Lung (tissue), 12 donors: ENCODE data around the gene SUSD1. TPM values are rescaled to one million over a fixed set of nuclear protein-coding genes. Genes with fewer than 3 reads are reported as not detected.

ENCODE experiments used
- ATAC-seq: fragments of 200-7000 bp; cut with Tn5 transposase; one replicate; pipeline ENCODE4 v1.9.1; 2020; ENCODE audit warnings: moderate number of reproducible peaks; ENCODE audit not compliant: insufficient read depth, low FRiP score
- DNase-seq, 3 donors: peaks; one replicate each; pipeline ENCODE4 v3.0.0-alpha.2; 2013 to 2017
- H3K27ac ChIP-seq, 2 donors: one replicate each; pipeline ENCODE4 v1.5.1; 2013; ENCODE audit warnings: mild to moderate bottlenecking in 2 of 2, moderate library complexity in 2 of 2, control low read depth in 1 of 2, inconsistent platforms in 1 of 2, low read depth in 1 of 2, low read length in 1 of 2
- H3K27me3 ChIP-seq, 3 donors: one replicate each; pipeline ENCODE4 v1.5.1; 2013; ENCODE audit warnings: low read length in 2 of 3; ENCODE audit not compliant: control insufficient read depth in 3 of 3, insufficient read depth in 3 of 3
- H3K36me3 ChIP-seq, 4 donors: one replicate each; pipeline ENCODE4 v1.5.1; 2013; ENCODE audit warnings: low read length in 4 of 4, mild to moderate bottlenecking in 1 of 4, moderate library complexity in 1 of 4; ENCODE audit not compliant: control insufficient read depth in 4 of 4, insufficient read depth in 4 of 4
- H3K4me1 ChIP-seq, 5 donors: one replicate each; pipeline ENCODE4 v1.5.1; 2013; ENCODE audit warnings: low read length in 5 of 5, mild to moderate bottlenecking in 2 of 5, moderate library complexity in 1 of 5; ENCODE audit not compliant: control insufficient read depth in 5 of 5, insufficient read depth in 5 of 5
- H3K4me3 ChIP-seq: one replicate; pipeline ENCODE4 v1.5.1; 2013; ENCODE audit warnings: mild to moderate bottlenecking, control low read depth, moderate library complexity
- H3K9ac ChIP-seq, 2 donors: one replicate each; pipeline ENCODE4 v1.5.1; 2013; ENCODE audit warnings: low read length in 2 of 2, control low read depth in 1 of 2; ENCODE audit not compliant: insufficient read depth in 1 of 2
- H3K9me3 ChIP-seq, 4 donors: one replicate each; pipeline ENCODE4 v1.5.1; 2013; ENCODE audit warnings: low read length in 3 of 4, mild to moderate bottlenecking in 1 of 4, moderate library complexity in 1 of 4; ENCODE audit not compliant: control insufficient read depth in 4 of 4, insufficient read depth in 3 of 4
- WGBS, 2 donors: extraction: QIAGEN DNeasy Blood & Tissue Kit; methylation state at CpG; one replicate each; pipeline ENCODE4 v1.1.7; 2013; 5-methylcytosine and 5-hydroxymethylcytosine counted together
- polyA plus RNA-seq, 2 donors: library from polyadenylated mRNA; stranded (reverse); fragments of 200-250 nt; gene quantifications; one replicate each; pipeline ENCODE4 v1.2.1, GENCODE V29; 2013
- total RNA-seq, 2 donors: library from RNA; depleted of rRNA in 1 of 2; stranded (reverse); fragments of >200 nt in 1 of 2; gene quantifications; one replicate each; pipeline ENCODE4 v1.2.1, GENCODE V29; 2014 to 2021
- TF ChIP-seq, protein P1 (sequence below): IDR thresholded peaks from 2 replicates; pipeline ENCODE4 v1.5.1; 2012; ENCODE audit warnings: mild to moderate bottlenecking; ENCODE audit errors: control extremely low read depth, extremely low read depth
- donor health status: control.
- donor health status: control.
- donor health status: Bipolar disorder and iron deficiency.
- donor health status: healthy.
- donor health status: DM: yes; HTN: yes; CAD: no.

Gene SUSD1
- total and polyA plus RNA-seq, 4 donors, result 4.4 to 26.6 (median 21.1) TPM

DNA sequence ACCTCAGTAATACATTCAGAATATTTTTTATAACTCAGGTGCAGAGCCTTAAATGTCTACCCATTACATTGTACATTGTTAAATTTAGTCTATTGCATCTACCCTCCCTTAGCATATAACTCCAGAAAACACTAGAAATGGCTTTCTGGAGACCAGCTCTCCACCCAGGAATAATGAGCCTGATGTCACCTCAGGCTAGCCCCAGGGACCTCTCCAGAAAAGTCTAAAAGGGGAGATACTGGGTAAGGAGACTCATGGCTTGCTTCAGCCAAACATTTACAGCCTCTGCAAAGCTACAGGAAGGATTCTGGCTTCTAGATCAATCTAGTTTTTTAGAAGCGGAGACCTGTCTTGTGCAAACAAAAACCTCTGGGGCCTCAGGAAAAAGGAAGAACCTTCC is 13.8 kb upstream of the SUSD1 start:
- TF ChIP-seq, protein P1, sequence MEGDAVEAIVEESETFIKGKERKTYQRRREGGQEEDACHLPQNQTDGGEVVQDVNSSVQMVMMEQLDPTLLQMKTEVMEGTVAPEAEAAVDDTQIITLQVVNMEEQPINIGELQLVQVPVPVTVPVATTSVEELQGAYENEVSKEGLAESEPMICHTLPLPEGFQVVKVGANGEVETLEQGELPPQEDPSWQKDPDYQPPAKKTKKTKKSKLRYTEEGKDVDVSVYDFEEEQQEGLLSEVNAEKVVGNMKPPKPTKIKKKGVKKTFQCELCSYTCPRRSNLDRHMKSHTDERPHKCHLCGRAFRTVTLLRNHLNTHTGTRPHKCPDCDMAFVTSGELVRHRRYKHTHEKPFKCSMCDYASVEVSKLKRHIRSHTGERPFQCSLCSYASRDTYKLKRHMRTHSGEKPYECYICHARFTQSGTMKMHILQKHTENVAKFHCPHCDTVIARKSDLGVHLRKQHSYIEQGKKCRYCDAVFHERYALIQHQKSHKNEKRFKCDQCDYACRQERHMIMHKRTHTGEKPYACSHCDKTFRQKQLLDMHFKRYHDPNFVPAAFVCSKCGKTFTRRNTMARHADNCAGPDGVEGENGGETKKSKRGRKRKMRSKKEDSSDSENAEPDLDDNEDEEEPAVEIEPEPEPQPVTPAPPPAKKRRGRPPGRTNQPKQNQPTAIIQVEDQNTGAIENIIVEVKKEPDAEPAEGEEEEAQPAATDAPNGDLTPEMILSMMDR, result no peak
- ATAC-seq (no peak), DNase-seq (no peak)
- no peaks in the 10 kb centered on the region for H3K36me3 ChIP-seq
- H3K4me1 ChIP-seq, result peaks cover 0 to 2% (median 0%) of the 10 kb centered on the region in 5 donors
- H3K27ac ChIP-seq, result no peak overlapping the region
- H3K9ac ChIP-seq, result no peak overlapping the region
- no peak overlapping the region for H3K4me3 ChIP-seq
- no peaks in the 10 kb centered on the region for H3K27me3 ChIP-seq
- H3K9me3 ChIP-seq, result no peaks in the 10 kb centered on the region
- 43 to 93% methylated on average over 1 of the region's 1 CpG for WGBS, 2 donors

DNA sequence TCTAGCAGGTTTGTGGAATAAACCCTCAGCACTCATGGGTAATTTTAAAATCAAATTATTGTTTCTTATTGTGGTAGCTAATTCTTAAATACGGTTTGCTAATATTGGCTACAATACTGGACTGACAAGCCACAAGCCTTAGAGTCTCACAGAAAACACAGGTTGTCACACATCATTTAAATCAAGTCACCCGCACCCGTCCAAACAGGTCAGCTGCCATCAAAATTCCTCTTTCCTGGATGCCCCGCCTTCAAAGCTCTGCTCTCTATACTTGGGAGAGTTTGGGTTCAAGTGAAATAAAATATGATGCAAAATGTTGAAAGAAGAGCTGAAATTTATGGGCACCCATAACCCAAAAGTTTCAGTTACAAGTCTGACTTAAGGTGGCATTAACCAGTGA is 12.3 kb upstream of the SUSD1 start:
- no peak overlapping the region for H3K27ac ChIP-seq
- no peaks in the 10 kb centered on the region for H3K36me3 ChIP-seq
- H3K27me3 ChIP-seq, result no peaks in the 10 kb centered on the region
- DNase-seq, result no peak
- no peak for ATAC-seq
- TF ChIP-seq, protein P1, result no peak
- 87 to 91% methylated on average over 4 of the region's 4 CpGs for WGBS, 2 donors
- H3K9ac ChIP-seq, result no peak overlapping the region
- H3K4me3 ChIP-seq, result no peak overlapping the region
- no peaks in the 10 kb centered on the region for H3K9me3 ChIP-seq
- H3K4me1 ChIP-seq, result no peaks in the 10 kb centered on the region

DNA sequence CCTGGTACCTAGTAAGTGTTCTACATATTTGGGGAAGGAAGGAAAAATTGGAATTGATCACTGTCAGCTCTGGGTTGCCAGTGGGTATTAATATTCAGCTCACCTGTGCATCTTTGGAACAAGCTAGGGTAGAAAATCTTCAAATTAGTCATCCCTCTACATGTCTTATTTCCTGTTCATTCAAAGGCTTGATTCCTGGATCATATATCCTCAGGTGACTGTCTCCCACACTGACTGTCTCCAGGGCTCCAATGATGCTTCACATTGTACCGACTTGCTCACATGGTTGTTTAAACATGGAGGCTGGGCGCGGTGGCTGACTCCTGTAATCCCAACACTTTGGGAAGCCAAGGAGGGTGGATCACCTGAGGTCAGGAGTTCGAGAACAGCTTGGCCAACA is 11.6 kb upstream of the SUSD1 start:
- H3K4me3 ChIP-seq, result no peak overlapping the region
- no peaks in the 10 kb centered on the region for H3K36me3 ChIP-seq
- H3K4me1 ChIP-seq, result no peaks in the 10 kb centered on the region
- H3K9me3 ChIP-seq, result no peaks in the 10 kb centered on the region
- ATAC-seq (no peak), DNase-seq (no peak)
- no peak overlapping the region for H3K9ac ChIP-seq
- no peaks in the 10 kb centered on the region for H3K27me3 ChIP-seq
- TF ChIP-seq, protein P1, result no peak
- H3K27ac ChIP-seq, result no peak overlapping the region
- 97 to 98% methylated on average over 4 of the region's 4 CpGs for WGBS, 2 donors

DNA sequence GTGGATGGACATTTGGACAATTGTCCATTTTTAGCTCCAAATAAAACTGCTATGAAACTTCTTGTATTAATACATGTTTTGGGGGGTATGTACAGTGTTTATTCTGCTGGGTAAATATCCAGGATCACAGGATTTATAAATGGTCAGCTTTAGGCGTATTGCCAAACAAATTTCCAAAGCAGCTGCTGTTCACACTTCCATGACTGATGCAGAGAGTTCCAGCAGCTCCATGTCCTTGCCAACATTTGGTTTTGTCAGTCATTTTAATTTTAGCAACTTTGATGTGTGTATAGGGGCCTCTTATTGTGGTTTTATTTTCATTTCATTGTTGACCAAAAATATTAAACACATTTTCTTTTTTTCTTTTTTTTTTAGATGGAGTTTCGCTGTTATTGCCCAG is 9.8 kb upstream of the SUSD1 start:
- Histone ChIP-seq H3K36me3 (no peaks in the 10 kb centered on the region), H3K9ac (no peak overlapping the region), H3K27me3 (no peaks in the 10 kb centered on the region), H3K4me3 (no peak overlapping the region), H3K9me3 (no peaks in the 10 kb centered on the region), H3K27ac (no peak overlapping the region), H3K4me1 (peaks cover 0 to 11% (median 4%) of the 10 kb centered on the region in 5 donors)
- DNase-seq, result peak in 1 of 3 donors; percentile 9
- TF ChIP-seq, protein P1, result no peak
- no peak for ATAC-seq
- WGBS, 2 donors, result 90 to 94% methylated on average over 2 of the region's 2 CpGs
